T-cell (primary cell): ENCODE data around the gene NMT2. TPM values are rescaled to one million over a fixed set of nuclear protein-coding genes. Genes with fewer than 3 reads are reported as not detected.

Experiments used
- ATAC-seq, 4 experiments: fragments of 200-7000 bp in 3 of 4; fragments of 150-1000 bp in 1 of 4; cut with Tn5 transposase; replicated peaks in 1 of 4; 1 replicate in 3 of 4; 2 replicates in 1 of 4; pipeline ENCODE4 v1.10.0; 2021; ENCODE audit warnings: moderate library complexity in 3 of 4, mild to moderate bottlenecking in 2 of 4, moderate number of reproducible peaks in 1 of 4
- CTCF ChIA-PET, 2 donors: fragments of 300-600 bp; sonication (Branson Sonifier 250); formaldehyde crosslinking; loops; one replicate each; lab custom pipeline; 2022; ENCODE audit warnings: antibody characterized with exemption in 2 of 2; lab: Charles Lee
- POLR2A ChIA-PET, 2 donors: fragments of 300-600 bp; sonication (Branson Sonifier 250); formaldehyde crosslinking; loops; one replicate each; lab custom pipeline; 2022; ENCODE audit warnings: antibody characterized with exemption in 2 of 2; lab: Charles Lee
- DNase-seq, 35 experiments: peaks; one replicate each; pipeline versions ENCODE4 v3.0.0 to v3.0.0-alpha.2; 2013 to 2023
- H3K27ac ChIP-seq: one replicate; pipeline ENCODE4 v1.5.1; 2013; ENCODE audit warnings: low read length
- H3K27me3 ChIP-seq, 2 experiments: replicated peaks in 1 of 2; 1 replicate in 1 of 2; 2 replicates in 1 of 2; pipeline versions ENCODE4 v1.6.1 to v1.7.0; 2013; ENCODE audit warnings: low read length in 1 of 2, mixed read lengths in 1 of 2; ENCODE audit not compliant: control insufficient read depth in 2 of 2, insufficient read depth in 2 of 2; ENCODE audit errors: extremely low read depth in 1 of 2
- H3K36me3 ChIP-seq, 2 donors: 1 replicate in 1 of 2; 2 replicates in 1 of 2; pipeline versions ENCODE4 v1.6.1 to v1.7.0; 2013; ENCODE audit warnings: low read length in 1 of 2; ENCODE audit not compliant: control insufficient read depth in 2 of 2, insufficient read depth in 1 of 2; ENCODE audit errors: extremely low read depth in 1 of 2
- H3K4me1 ChIP-seq, 2 experiments: 1 replicate in 1 of 2; 2 replicates in 1 of 2; pipeline versions ENCODE4 v1.6.1 to v1.7.0; 2013; ENCODE audit warnings: low read length in 2 of 2, mixed read lengths in 1 of 2; ENCODE audit not compliant: insufficient read depth in 2 of 2, control insufficient read depth in 1 of 2; ENCODE audit errors: extremely low read depth in 1 of 2
- H3K4me3 ChIP-seq, 2 donors: 1 replicate in 1 of 2; 2 replicates in 1 of 2; pipeline versions ENCODE4 v1.5.1 to v1.7.0; 2013; ENCODE audit warnings: mild to moderate bottlenecking in 2 of 2, low read length in 1 of 2, moderate library complexity in 1 of 2; ENCODE audit not compliant: control insufficient read depth in 1 of 2; ENCODE audit errors: extremely low read depth in 1 of 2
- H3K9me3 ChIP-seq: 2 replicates; pipeline ENCODE4 v1.7.0; 2013
- H3K27ac Mint-ChIP-seq, 2 donors: one replicate each; pipeline ENCODE4 v1.8.0; 2020 to 2021; ENCODE audit warnings: mild to moderate bottlenecking in 2 of 2, mixed read lengths in 2 of 2
- H3K27me3 Mint-ChIP-seq, 2 donors: one replicate each; pipeline ENCODE4 v1.8.0; 2021 to 2022; ENCODE audit warnings: mixed read lengths in 2 of 2
- H3K36me3 Mint-ChIP-seq: one replicate; pipeline ENCODE4 v1.8.0; 2021; ENCODE audit warnings: mixed read lengths
- H3K4me1 Mint-ChIP-seq, 3 donors: one replicate each; pipeline ENCODE4 v1.8.0; 2020 to 2022; ENCODE audit warnings: mixed read lengths in 3 of 3, mild to moderate bottlenecking in 1 of 3
- H3K4me3 Mint-ChIP-seq, 3 donors: one replicate each; pipeline ENCODE4 v1.8.0; 2020 to 2022; ENCODE audit warnings: mild to moderate bottlenecking in 3 of 3, mixed read lengths in 3 of 3, moderate library complexity in 3 of 3
- H3K9me3 Mint-ChIP-seq, 3 donors: one replicate each; pipeline ENCODE4 v1.8.0; 2020 to 2022; ENCODE audit warnings: mixed read lengths in 3 of 3
- WGBS: methylation state at CpG from one replicate; pipeline ENCODE4 v1.1.5; 2013; ENCODE audit warnings: missing lambda C conversion rate; ENCODE audit not compliant: insufficient coverage; 5-methylcytosine and 5-hydroxymethylcytosine counted together
- total RNA-seq, 35 experiments: library from RNA in 6 of 35; stranded (reverse) in 6 of 35; fragments of 120-200 nt in 1 of 35; gene quantifications; one replicate each; pipeline versions ENCODE4 v1.2.1 to v1.2.4 and lab custom pipeline; 2013 to 2026

NMT2 gene
- total RNA-seq, 5 donors from 2014 or later (not counting 1 experiment from before 2014, with no cell fraction given) = 35.5 to 80.4 (median 40.8) TPM

DNA sequence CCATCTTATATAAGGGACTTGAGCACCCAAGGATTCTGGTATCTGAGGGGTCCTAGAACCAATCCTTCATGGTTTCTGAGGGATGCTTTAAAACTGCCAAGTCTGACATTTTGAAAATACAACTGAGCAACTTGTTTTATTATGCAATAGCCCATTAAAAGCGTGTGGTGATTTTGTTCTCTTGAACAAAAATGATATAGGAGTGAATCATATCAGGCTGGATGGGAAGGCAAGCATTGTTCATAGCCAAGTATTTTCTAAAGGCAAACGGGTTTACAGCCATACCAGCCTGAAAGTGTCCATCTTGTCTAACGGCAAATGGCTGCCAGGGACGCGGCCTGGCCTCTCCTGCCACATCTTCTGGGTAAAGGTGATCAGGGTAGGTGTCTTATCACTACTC lies 48.0 kb downstream of the NMT2 start:
- H3K27ac Mint-ChIP-seq = no peak overlapping the region
- H3K36me3 ChIP-seq = peaks cover 20 to 50% of the 10 kb centered on the region in 2 donors

DNA sequence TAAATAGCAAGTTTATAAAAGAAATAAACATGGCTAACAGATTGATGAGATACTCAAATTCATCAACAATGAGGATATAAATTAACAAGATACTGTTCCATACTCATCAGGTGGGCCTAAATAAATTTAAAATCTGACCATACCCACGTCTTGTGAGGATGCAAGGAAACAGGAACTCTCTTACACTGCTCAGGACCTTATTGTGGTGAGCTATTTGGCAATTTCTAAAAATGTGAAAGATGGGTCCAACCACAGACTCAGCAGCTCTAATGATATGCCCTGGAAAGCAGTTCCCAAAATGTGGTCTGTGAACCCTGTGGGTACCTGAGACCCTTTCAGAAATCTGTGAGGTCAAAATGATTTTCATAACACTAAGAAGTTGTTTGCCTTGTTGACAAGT lies 49.9 kb downstream of the NMT2 start:
- H3K27ac ChIP-seq = no peak overlapping the region
- DNase-seq (no peak), ATAC-seq (no peak)
- Mint-ChIP-seq H3K9me3 (no peaks in the 10 kb centered on the region), H3K4me1 (peaks cover 0 to 7% (median 5%) of the 10 kb centered on the region in 3 donors), H3K27me3 (no peaks in the 10 kb centered on the region), H3K27ac (peak overlapping the region in 1 of 2 donors; percentile 48), H3K4me3 (no peak overlapping the region), H3K36me3 (peaks cover 14% of the 10 kb centered on the region)
- no peak overlapping the region for H3K4me3 ChIP-seq
- H3K4me1 ChIP-seq = no peaks in the 10 kb centered on the region
- H3K9me3 ChIP-seq = no peaks in the 10 kb centered on the region
- no CpG with 5 or more reads among the region's 1 CpG for WGBS
- no peaks in the 10 kb centered on the region for H3K27me3 ChIP-seq
- H3K36me3 ChIP-seq = peaks cover 11 to 46% of the 10 kb centered on the region in 2 donors
- CTCF ChIA-PET = no interaction called here
- POLR2A ChIA-PET = no interaction called here

More for the DNA sequence above, 48.0 kb downstream of the NMT2 start:
- peaks cover 6 to 19% (median 8%) of the 10 kb centered on the region in 3 donors for H3K4me1 Mint-ChIP-seq
- no peak for DNase-seq
- Histone ChIP-seq H3K4me3 (no peak overlapping the region), H3K27ac (no peak overlapping the region), H3K4me1 (no peaks in the 10 kb centered on the region), H3K9me3 (no peaks in the 10 kb centered on the region), H3K27me3 (no peaks in the 10 kb centered on the region)
- no peaks in the 10 kb centered on the region for H3K9me3 Mint-ChIP-seq
- ATAC-seq = no peak
- POLR2A ChIA-PET = no interaction called here
- no peak overlapping the region for H3K4me3 Mint-ChIP-seq
- CTCF ChIA-PET = no interaction called here
- no peaks in the 10 kb centered on the region for H3K27me3 Mint-ChIP-seq
- WGBS = 100% methylated on average over 2 of the region's 5 CpGs
- H3K36me3 Mint-ChIP-seq = peaks cover 27% of the 10 kb centered on the region

DNA sequence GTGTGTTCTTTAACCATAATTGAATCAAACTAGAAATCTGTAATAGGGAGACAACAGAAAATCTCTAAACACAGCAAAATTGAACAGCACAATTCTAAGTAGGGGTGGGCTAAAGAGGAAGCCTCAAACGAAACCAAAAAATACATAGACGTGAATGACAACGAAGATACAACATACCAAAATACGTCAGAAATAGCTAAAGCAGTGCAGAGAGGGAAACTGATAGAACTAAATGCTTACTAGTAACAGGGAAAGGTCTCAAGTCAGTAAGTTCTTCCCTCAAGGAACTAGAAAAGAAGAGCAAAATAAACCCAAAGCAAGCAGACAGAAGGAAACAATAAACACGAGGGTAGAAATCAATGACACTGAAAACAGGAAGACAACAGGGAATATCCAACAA lies 52.3 kb downstream of the NMT2 start:
- peaks cover 11% of the 10 kb centered on the region for H3K36me3 Mint-ChIP-seq
- H3K36me3 ChIP-seq = peaks cover 18 to 46% of the 10 kb centered on the region in 2 donors
- CTCF ChIA-PET = no interaction called here
- 83% methylated on average over 1 of the region's 5 CpGs for WGBS
- no peak overlapping the region for H3K4me3 Mint-ChIP-seq
- no peak overlapping the region for H3K27ac Mint-ChIP-seq
- POLR2A ChIA-PET = no interaction called here
- H3K27me3 Mint-ChIP-seq = no peaks in the 10 kb centered on the region
- peaks cover 0 to 7% (median 4%) of the 10 kb centered on the region in 3 donors for H3K4me1 Mint-ChIP-seq
- DNase-seq (no peak), ATAC-seq (no peak)
- no peak overlapping the region for H3K27ac ChIP-seq
- no peaks in the 10 kb centered on the region for H3K4me1 ChIP-seq
- no peaks in the 10 kb centered on the region for H3K9me3 ChIP-seq
- H3K4me3 ChIP-seq = no peak overlapping the region
- no peaks in the 10 kb centered on the region for H3K9me3 Mint-ChIP-seq
- no peaks in the 10 kb centered on the region for H3K27me3 ChIP-seq

DNA sequence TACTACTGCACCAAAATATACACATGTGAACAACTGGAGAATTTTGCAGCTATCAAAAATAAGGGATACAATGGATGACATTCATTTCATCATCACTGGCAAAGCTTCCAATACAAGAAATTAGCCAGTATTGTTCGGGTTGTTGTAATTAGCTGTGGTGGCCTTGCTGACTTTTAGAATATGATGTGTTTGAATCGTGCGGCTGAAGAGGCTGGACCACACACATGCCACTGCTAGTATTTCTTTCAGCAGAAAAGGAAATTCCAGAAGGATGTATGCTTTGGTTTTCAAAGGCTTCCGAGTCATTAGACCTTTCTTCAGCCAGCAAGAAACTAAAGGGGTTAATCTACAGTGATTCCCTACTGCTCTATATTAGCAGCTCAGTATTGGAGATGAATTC lies 54.7 kb downstream of the NMT2 start:
- H3K4me3 Mint-ChIP-seq = no peak overlapping the region
- Histone ChIP-seq H3K27me3 (no peaks in the 10 kb centered on the region), H3K4me3 (no peak overlapping the region), H3K36me3 (peaks cover 22 to 47% of the 10 kb centered on the region in 2 donors), H3K9me3 (no peaks in the 10 kb centered on the region), H3K4me1 (no peaks in the 10 kb centered on the region), H3K27ac (no peak overlapping the region)
- ChIA-PET CTCF (interaction anchor here in 1 of 2 donors (0.6 to 1.2 kb wide), 2 partner anchors 8 to 52 kb away, joined by 4 to 10 read pairs; no protein-coding TSS in a partner anchor), POLR2A (interaction anchor here in 1 of 2 donors (0.6 to 0.7 kb wide), 3 partner anchors 16 to 1319 kb away, joined by 3 to 9 read pairs (median 3); no protein-coding TSS in a partner anchor)
- no peaks in the 10 kb centered on the region for H3K9me3 Mint-ChIP-seq
- H3K27ac Mint-ChIP-seq = no peak overlapping the region
- H3K27me3 Mint-ChIP-seq = no peaks in the 10 kb centered on the region
- H3K36me3 Mint-ChIP-seq = peaks cover 15% of the 10 kb centered on the region
- WGBS = 100% methylated on average over 3 of the region's 4 CpGs
- ATAC-seq (no peak), DNase-seq (no peak)
- peaks cover 0 to 7% (median 4%) of the 10 kb centered on the region in 3 donors for H3K4me1 Mint-ChIP-seq

DNA sequence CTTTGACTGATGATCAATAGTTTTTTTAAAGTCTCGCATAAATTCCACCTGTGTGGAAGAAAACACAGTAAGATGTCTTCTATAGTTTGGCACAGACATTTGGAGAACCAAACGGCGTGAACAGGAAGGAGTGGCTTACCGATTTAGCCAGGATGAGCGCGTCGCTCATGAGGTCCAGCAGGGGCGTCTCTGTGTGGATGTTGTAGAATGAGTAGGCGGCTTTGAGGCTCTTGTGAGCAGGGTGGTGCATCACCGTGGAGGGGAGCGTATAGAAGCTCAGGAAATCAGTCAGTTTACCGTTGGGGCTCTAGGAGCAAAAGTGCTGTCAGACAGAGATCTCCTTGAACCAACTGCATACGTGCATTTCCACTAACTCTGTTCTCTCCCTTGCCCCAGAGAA lies 55.8 kb downstream of the NMT2 start:
- H3K27ac Mint-ChIP-seq = peak overlapping the region; percentile 17 to 45

DNA sequence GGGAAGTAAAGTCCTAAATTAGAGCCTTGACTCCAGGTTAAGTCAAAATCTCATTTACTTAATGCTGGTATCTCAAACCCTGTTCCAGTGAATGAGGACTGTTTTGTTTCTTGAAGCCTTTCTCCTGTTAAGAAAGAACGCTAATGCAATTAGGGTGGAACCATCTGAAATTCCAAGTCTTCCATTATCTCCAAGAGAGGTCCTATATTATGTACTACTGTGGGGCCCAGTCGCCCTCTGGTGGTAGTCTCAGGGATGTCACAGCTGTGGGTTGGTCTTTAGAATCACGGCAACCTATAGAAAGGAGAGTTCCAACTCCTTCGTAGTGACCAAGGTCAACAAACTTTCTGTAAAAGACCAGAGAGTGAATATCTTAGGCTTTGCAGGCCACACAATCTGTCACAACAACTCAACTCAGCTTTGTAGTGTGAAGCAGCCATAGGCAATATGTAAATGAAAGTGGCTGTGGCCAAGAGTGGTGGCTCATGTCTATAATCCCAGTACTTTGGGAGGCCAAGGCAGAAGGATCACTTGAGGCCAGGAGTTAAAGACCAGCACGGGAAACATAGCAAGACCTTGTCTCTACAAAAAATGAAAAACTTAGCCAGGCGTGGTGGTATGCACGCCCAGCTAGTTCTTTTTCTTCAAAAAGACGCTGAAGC lies 62.0 kb downstream of the NMT2 start:
- H3K27me3 ChIP-seq = no peaks in the 10 kb centered on the region
- H3K4me3 Mint-ChIP-seq = no peak overlapping the region
- POLR2A ChIA-PET = no interaction called here
- no peaks in the 10 kb centered on the region for H3K9me3 ChIP-seq
- H3K27ac ChIP-seq = peak overlapping the region; percentile 48
- H3K36me3 ChIP-seq = peaks cover 21 to 72% of the 10 kb centered on the region in 2 donors
- DNase-seq = peak; percentile 8 to 82 (median 56)
- CTCF ChIA-PET = interaction anchor here in 1 of 2 donors (0.6 to 1.0 kb wide), 4 partner anchors 11 to 866 kb away, joined by 3 to 5 read pairs (median 3); no protein-coding TSS in a partner anchor
- peaks cover 0 to 6% of the 10 kb centered on the region in 2 experiments for H3K4me1 ChIP-seq
- no peak overlapping the region for H3K4me3 ChIP-seq
- 90% methylated on average over 4 of the region's 8 CpGs for WGBS
- peaks cover 4 to 11% (median 9%) of the 10 kb centered on the region in 3 donors for H3K4me1 Mint-ChIP-seq
- peak; percentile 86 to 92 (median 89) for ATAC-seq
- peaks cover 43% of the 10 kb centered on the region for H3K36me3 Mint-ChIP-seq
- H3K9me3 Mint-ChIP-seq = no peaks in the 10 kb centered on the region
- no peaks in the 10 kb centered on the region for H3K27me3 Mint-ChIP-seq
- peak overlapping the region; percentile 55 to 75 for H3K27ac Mint-ChIP-seq

More for the DNA sequence above, 55.8 kb downstream of the NMT2 start:
- no peaks in the 10 kb centered on the region for H3K27me3 ChIP-seq
- no peaks in the 10 kb centered on the region for H3K4me1 ChIP-seq
- peaks cover 24% of the 10 kb centered on the region for H3K36me3 Mint-ChIP-seq
- no peak overlapping the region for H3K27ac ChIP-seq
- no peaks in the 10 kb centered on the region for H3K27me3 Mint-ChIP-seq
- CTCF ChIA-PET = interaction anchor here in 1 of 2 donors (1.2 kb wide), 1 partner anchor 7 kb away, joined by 4 read pairs; no protein-coding TSS in a partner anchor
- DNase-seq (no peak), ATAC-seq (peak in 1 of 4 experiments; percentile 57)
- no peak overlapping the region for H3K4me3 ChIP-seq
- no peak overlapping the region for H3K4me3 Mint-ChIP-seq
- peaks cover 0 to 7% (median 4%) of the 10 kb centered on the region in 3 donors for H3K4me1 Mint-ChIP-seq
- POLR2A ChIA-PET = no interaction called here
- H3K36me3 ChIP-seq = peaks cover 20 to 49% of the 10 kb centered on the region in 2 donors
- 64% methylated on average over 3 of the region's 13 CpGs for WGBS
- H3K9me3 Mint-ChIP-seq = no peaks in the 10 kb centered on the region
- no peaks in the 10 kb centered on the region for H3K9me3 ChIP-seq
